ENCODE measurements around the gene PRSS58. TPM values are rescaled to one million over a fixed set of nuclear protein-coding genes. Genes with fewer than 3 reads are reported as not detected.

PRSS58 gene
- total and polyA plus RNA-seq, 2 of the 8 experiments (the other 6 are each of a cell fraction or from before 2014, with no cell fraction given): not detected

GRCh38 chr7:142303650-142304049, 45.8 kb upstream of the PRSS58 start:
- H2BK20ac ChIP-seq (ENCODE audit: low read length): no peak overlapping the region
- ChIA-PET POLR2A (ENCODE audit: partially characterized antibody) (no interaction called here), CTCF (ENCODE audit: partially characterized antibody) (interaction anchor here (0.6 to 12.6 kb wide), 62 partner anchors 8 to 480 kb away, joined by 3 to 302 read pairs (median 4); no protein-coding TSS in a partner anchor)
- no peak overlapping the region for H3K9ac ChIP-seq (replicated peaks in 1 of 4; ENCODE audit: extremely low read depth in 1 of 4, low read depth in 3 of 4, low read length in 3 of 4)
- H2AK5ac ChIP-seq (ENCODE audit: low read depth, low read length): no peak overlapping the region
- H4K91ac ChIP-seq (replicated peaks; ENCODE audit: insufficient read length, low read length): no peak overlapping the region
- no peak overlapping the region for H2AFZ ChIP-seq (ENCODE audit: low read length)
- no peak overlapping the region for H3K27ac ChIP-seq (ENCODE audit: low read depth, low read length)
- no peak overlapping the region for H2BK15ac ChIP-seq (ENCODE audit: low read length)
- DNase-seq (ENCODE audit: low read depth in 1 of 2, low spot score in 2 of 2) (no peak), FAIRE-seq (peak; percentile 28)
- no peaks in the 10 kb centered on the region for H3K4me1 ChIP-seq (replicated peaks in 1 of 4; ENCODE audit: control insufficient read depth in 3 of 4, insufficient read depth in 4 of 4, low read length in 3 of 4)
- no peaks in the 10 kb centered on the region for H4K20me1 ChIP-seq (replicated peaks in 1 of 2; ENCODE audit: control insufficient read depth in 1 of 2, insufficient read depth in 2 of 2, low read length in 2 of 2)
- peak; percentile 74 to 81 for TF ChIP-seq RAD21 (IDR thresholded peaks at IDR 0.05 in 1 of 2, conservative IDR thresholded peaks at IDR 0.05 in 1 of 2; ENCODE audit: low read depth in 2 of 2, low read length in 2 of 2)
- TF ChIP-seq CTCF (IDR thresholded peaks at IDR 0.05; ENCODE audit: control extremely low read depth in 1 of 3, insufficient read depth in 1 of 3, low read depth in 1 of 3, low read length in 3 of 3): peak in 2 of 3 experiments; percentile 75 to 76; a peak in 3 of 4 replicates
- no peak for TF ChIP-seq CTBP2 (IDR thresholded peaks at IDR 0.05; ENCODE audit: borderline replicate concordance, insufficient read depth, insufficient read length, low read length)
- H3K27me3 ChIP-seq (replicated peaks in 1 of 4; ENCODE audit: control insufficient read depth in 3 of 4, extremely low read depth in 1 of 4, insufficient read depth in 3 of 4, low read length in 3 of 4): peaks cover 0 to 5% (median 1%) of the 10 kb centered on the region in 4 experiments; a peak in 2 of 7 replicates
- no peaks in the 10 kb centered on the region for H3K23me2 ChIP-seq (ENCODE audit: low read depth, low read length)
- H3K79me1 ChIP-seq (ENCODE audit: low read depth, low read length): no peaks in the 10 kb centered on the region
- no peaks in the 10 kb centered on the region for H3K9me3 ChIP-seq (ENCODE audit: insufficient read depth in 2 of 2, low read depth in 1 of 2, low read length in 1 of 2)
- H2BK5ac ChIP-seq (ENCODE audit: low read depth, low read length): no peak overlapping the region
- H3K18ac ChIP-seq (ENCODE audit: extremely low read depth, low read length): no peak overlapping the region
- H3K79me2 ChIP-seq (ENCODE audit: control insufficient read depth in 1 of 2, insufficient read depth in 2 of 2, low read length in 2 of 2): no peaks in the 10 kb centered on the region
- H3K56ac ChIP-seq (replicated peaks; ENCODE audit: insufficient read length, low read depth, low read length): no peak overlapping the region
- H2BK120ac ChIP-seq (replicated peaks; ENCODE audit: low read depth, low read length): no peak overlapping the region
- no peak overlapping the region for H3K23ac ChIP-seq (ENCODE audit: insufficient read length)
- no peak overlapping the region for H3K4me2 ChIP-seq (ENCODE audit: insufficient read depth in 1 of 2, low read depth in 2 of 2, low read length in 2 of 2)
- no peaks in the 10 kb centered on the region; a peak in 1 of 8 replicates for H3K36me3 ChIP-seq (ENCODE audit: control insufficient read depth in 2 of 4, insufficient read depth in 4 of 4, low read length in 3 of 4)
- H3K4ac ChIP-seq (replicated peaks; ENCODE audit: insufficient read length, low read depth, low read length): no peak overlapping the region
- no peak overlapping the region for H4K5ac ChIP-seq (ENCODE audit: insufficient read length, low read depth, low read length)
- no peak overlapping the region for H3K14ac ChIP-seq (ENCODE audit: insufficient read length)
- WGBS, 2 experiments (ENCODE audit: extremely low coverage in 1 of 2, insufficient coverage in 1 of 2, insufficient read length in 1 of 2, insufficient replicate concordance in 2 of 2, low coverage in 1 of 2, low lambda C conversion rate in 2 of 2, missing lambda C conversion rate in 1 of 2): 32% methylated on average over 2 of the region's 2 CpGs; no CpG with 5 or more reads in 1 of the 2 experiments
- H3K4me3 ChIP-seq (ENCODE audit: extremely low read depth in 1 of 4, insufficient read depth in 2 of 4, low read depth in 3 of 4, low read length in 4 of 4): no peak overlapping the region
- no peak overlapping the region for H4K8ac ChIP-seq (ENCODE audit: extremely low read depth, insufficient read depth, low read length)
- H2BK12ac ChIP-seq (ENCODE audit: low read depth, low read length): no peak overlapping the region
